HEK293T (cell line): Measurements from ENCODE around the gene UQCRH.

ENCODE experiments used
- ELF4 ChIP-seq: fragments of 450-650 bp; IDR thresholded peaks from 2 replicates; pipeline ENCODE4 v1.6.1; 2017; ENCODE audit warnings: antibody characterized with exemption
- FOXK2 ChIP-seq: fragments of 450-650 bp; IDR thresholded peaks from 2 replicates; pipeline ENCODE4 v1.6.1; 2016; ENCODE audit warnings: mild to moderate bottlenecking
- FOXM1 ChIP-seq: fragments of 450-650 bp; IDR thresholded peaks from 2 replicates; pipeline ENCODE4 v1.6.1; 2017; ENCODE audit warnings: mild to moderate bottlenecking, borderline replicate concordance
- SP1 ChIP-seq: fragments of 450-650 bp; IDR thresholded peaks from 2 replicates; pipeline ENCODE4 v1.6.1; 2017
- TARDBP ChIP-seq: fragments of 450-650 bp; IDR thresholded peaks from 2 replicates; pipeline ENCODE4 v1.6.1; 2016

- no peak for TF ChIP-seq FOXM1
- no peak for TF ChIP-seq TARDBP
- TF ChIP-seq ELF4, result no peak
- no peak for TF ChIP-seq SP1
- TF ChIP-seq FOXK2, result no peak
Observed at GRCh38 chr1:46275030-46275337, 28.5 kb upstream of the UQCRH start.
